Choroid plexus epithelial cell (primary cell): ENCODE measurements around the gene FBXW7.

Experiments used
- DNase-seq: peaks from one replicate; pipeline ENCODE4 v3.0.0-alpha.2; 2010; ENCODE audit warnings: low read depth
- H3K4me3 ChIP-seq: 2 replicates; pipeline ENCODE4 v1.5.1; 2011; ENCODE audit warnings: low read depth, mild to moderate bottlenecking, control low read depth, low read length, moderate library complexity
- CTCF ChIP-seq: conservative IDR thresholded peaks from 2 replicates; pipeline ENCODE4 v1.5.1; 2011; ENCODE audit warnings: low read depth, mild to moderate bottlenecking, control low read depth, inconsistent platforms, low read length, moderate library complexity

The FBXW7 gene

GRCh38 chr4:152464030-152464823, 71.7 kb downstream of the FBXW7 start:
- no peak overlapping the region for H3K4me3 ChIP-seq
- peak; percentile 21 for DNase-seq
- no peak for TF ChIP-seq CTCF

- H3K4me3 ChIP-seq, result no peak overlapping the region
- TF ChIP-seq CTCF, result no peak
- no peak for DNase-seq
Measured at GRCh38 chr4:152463562-152463961, 72.3 kb downstream of the FBXW7 start.

GRCh38 chr4:152462695-152463094, 73.2 kb downstream of the FBXW7 start:
- H3K4me3 ChIP-seq, result no peak overlapping the region
- peak; percentile 37 for DNase-seq
- TF ChIP-seq CTCF, result no peak

- DNase-seq, result no peak
- H3K4me3 ChIP-seq, result no peak overlapping the region
- TF ChIP-seq CTCF, result no peak
Measured at GRCh38 chr4:152462047-152462446, 73.8 kb downstream of the FBXW7 start.

GRCh38 chr4:152460488-152460887, 75.4 kb downstream of the FBXW7 start:
- DNase-seq, result peak; percentile 94
- peak; percentile 50 for TF ChIP-seq CTCF
- H3K4me3 ChIP-seq, result no peak overlapping the region

GRCh38 chr4:152459326-152459725, 76.6 kb downstream of the FBXW7 start:
- TF ChIP-seq CTCF, result no peak
- no peak overlapping the region for H3K4me3 ChIP-seq
- DNase-seq, result no peak

GRCh38 chr4:152458801-152459302, 77.0 kb downstream of the FBXW7 start:
- DNase-seq, result peak; percentile 62
- TF ChIP-seq CTCF, result no peak
- no peak overlapping the region for H3K4me3 ChIP-seq
